Omental fat pad (tissue), 4 donors: Measurements from ENCODE around the gene TMC2. TPM values are rescaled to one million over a fixed set of nuclear protein-coding genes. Genes with fewer than 3 reads are reported as not detected.

Experiments
- ATAC-seq: fragments of 150-250 bp; one replicate; pipeline ENCODE4 v1.9.1; 2016; ENCODE audit warnings: mild to moderate bottlenecking, moderate library complexity; ENCODE audit not compliant: low FRiP score
- DNase-seq: peaks from one replicate; pipeline ENCODE4 v3.0.0-alpha.2; 2019; ENCODE audit warnings: low spot score
- total RNA-seq, 4 donors: library from RNA; depleted of rRNA; stranded (reverse); fragments of >200 nt; gene quantifications; one replicate each; pipeline ENCODE4 v1.1.0, GENCODE V29; 2016
- TF ChIP-seq, protein P1 (sequence below), 3 donors: fragments of 450-650 bp; IDR thresholded peaks; one replicate each; pipeline ENCODE4 v1.5.1; 2016 to 2017; ENCODE audit warnings: antibody characterized with exemption in 3 of 3, mild to moderate bottlenecking in 3 of 3, moderate library complexity in 2 of 3

Gene TMC2
- total RNA-seq, 4 donors from 2014 or later: 0.32 to 0.88 (median 0.53) TPM

DNA sequence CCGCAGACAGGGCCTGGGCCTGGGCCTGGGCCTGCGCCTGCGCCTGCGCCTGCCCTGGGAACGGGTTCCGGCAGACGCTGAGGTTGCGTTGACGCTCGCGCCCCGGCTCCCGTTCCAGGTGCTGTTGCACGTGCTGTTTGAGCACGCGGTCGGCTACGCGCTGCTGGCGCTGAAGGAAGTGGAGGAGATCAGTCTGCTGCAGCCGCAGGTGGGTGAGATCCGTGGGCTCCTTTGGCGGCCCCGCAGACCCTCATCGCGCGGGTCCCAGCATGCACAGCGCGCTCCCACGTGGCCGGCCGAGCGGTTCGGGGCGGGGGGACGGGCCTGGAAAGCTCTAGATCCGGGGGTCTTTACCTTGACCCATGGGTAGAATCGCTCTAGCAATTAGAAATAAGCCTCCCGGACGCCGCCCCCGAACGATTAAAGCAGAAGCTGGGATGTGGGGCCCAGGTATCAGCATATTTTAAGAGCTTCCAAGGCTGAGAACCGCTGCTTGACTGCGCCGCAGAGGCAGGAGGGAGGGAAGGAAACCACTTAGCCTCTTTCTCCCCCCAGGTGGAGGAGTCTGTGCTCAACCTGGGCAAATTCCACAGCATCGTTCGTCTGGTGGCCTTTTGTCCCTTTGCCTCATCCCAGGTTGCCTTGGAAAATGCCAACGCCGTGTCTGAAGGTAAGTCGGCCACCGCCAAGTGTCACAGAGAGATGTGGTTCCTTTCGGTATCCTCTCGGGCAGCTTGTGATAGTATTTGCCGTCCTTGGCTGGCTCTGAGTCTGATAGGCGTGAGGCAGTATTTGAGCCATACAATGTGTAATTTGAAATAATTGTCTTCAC, 116.6 kb downstream of the TMC2 start:
- TF ChIP-seq, protein P1, sequence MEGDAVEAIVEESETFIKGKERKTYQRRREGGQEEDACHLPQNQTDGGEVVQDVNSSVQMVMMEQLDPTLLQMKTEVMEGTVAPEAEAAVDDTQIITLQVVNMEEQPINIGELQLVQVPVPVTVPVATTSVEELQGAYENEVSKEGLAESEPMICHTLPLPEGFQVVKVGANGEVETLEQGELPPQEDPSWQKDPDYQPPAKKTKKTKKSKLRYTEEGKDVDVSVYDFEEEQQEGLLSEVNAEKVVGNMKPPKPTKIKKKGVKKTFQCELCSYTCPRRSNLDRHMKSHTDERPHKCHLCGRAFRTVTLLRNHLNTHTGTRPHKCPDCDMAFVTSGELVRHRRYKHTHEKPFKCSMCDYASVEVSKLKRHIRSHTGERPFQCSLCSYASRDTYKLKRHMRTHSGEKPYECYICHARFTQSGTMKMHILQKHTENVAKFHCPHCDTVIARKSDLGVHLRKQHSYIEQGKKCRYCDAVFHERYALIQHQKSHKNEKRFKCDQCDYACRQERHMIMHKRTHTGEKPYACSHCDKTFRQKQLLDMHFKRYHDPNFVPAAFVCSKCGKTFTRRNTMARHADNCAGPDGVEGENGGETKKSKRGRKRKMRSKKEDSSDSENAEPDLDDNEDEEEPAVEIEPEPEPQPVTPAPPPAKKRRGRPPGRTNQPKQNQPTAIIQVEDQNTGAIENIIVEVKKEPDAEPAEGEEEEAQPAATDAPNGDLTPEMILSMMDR (IDR thresholded peaks at IDR 0.05): no peak
- DNase-seq: no peak
- peak; percentile 59 for ATAC-seq

DNA sequence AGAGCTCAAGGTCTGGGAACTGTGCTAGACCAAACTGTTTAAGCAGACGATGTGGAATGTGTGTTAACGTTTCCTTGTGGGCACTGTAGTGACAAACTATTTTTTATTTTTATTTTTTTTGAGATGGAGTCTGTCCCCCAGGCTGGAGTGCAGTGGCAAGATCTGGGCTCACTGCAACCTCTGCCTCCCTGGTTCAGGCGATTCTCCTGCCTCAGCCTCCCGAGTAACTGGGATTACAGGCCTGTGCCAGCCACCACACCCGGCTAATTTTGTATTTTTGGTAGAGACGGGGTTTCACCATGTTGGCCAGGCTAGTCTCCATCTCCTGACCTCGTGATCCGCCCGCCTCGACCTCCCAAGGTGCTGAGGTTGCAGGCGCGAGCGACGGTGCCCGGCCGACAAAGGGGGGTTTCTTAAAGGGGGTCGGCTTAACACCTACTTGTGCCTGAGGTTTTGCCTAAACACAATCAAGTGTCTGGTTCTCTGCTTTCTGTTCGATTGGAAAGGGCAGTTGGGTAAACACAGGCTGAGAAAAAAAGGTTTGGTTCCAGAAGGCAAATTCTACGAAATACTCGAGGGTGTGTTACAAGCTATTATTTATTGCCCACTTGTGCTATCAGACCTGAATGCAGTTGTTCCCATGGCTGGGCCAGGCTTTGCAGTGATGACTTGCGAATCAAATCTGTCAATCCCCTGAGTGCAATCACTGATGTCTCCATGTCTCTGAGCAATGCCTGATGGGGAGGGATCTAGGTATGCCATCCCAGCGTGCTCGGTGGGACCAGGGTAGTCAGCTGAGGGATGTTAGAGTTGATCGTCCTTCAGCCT, 117.4 kb downstream of the TMC2 start:
- TF ChIP-seq, protein P1 (IDR thresholded peaks at IDR 0.05): no peak
- ATAC-seq (no peak), DNase-seq (no peak)

DNA sequence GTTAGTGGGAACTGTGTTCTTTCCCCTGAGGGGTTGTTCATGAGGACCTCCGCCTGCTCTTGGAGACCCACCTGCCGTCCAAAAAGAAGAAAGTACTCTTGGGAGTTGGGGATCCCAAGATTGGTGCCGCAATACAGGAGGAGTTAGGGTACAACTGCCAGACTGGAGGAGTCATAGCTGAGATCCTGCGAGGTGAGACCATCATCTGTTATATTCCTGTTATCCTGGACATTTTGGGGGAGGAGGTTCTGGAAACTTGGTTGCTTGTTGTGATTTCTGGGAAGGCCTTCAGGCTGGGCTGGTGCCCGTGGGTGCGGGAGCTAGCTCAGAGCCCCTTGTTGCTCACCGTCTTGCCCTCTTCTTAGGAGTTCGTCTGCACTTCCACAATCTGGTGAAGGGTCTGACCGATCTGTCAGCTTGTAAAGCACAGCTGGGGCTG, 118.0 kb downstream of the TMC2 start:
- DNase-seq: no peak
- TF ChIP-seq, protein P1 (IDR thresholded peaks at IDR 0.05): no peak
- ATAC-seq: no peak

DNA sequence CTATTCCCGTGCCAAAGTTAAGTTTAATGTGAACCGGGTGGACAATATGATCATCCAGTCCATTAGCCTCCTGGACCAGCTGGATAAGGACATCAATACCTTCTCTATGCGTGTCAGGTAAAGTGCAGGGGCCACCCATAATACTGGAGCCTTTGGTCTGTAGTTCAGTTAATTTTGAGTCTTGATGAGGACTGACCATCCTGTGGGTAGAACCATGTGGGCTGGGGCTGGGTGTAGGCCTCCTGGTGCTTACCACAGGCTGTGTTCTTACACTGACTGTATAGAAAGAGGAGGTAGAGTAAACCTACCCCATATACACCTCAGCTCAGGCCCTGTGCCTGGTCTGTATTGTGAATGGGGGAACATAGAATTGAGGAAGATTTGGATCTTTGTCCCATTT, 118.5 kb downstream of the TMC2 start:
- DNase-seq (no peak), ATAC-seq (no peak)
- TF ChIP-seq, protein P1 (IDR thresholded peaks at IDR 0.05): no peak

DNA sequence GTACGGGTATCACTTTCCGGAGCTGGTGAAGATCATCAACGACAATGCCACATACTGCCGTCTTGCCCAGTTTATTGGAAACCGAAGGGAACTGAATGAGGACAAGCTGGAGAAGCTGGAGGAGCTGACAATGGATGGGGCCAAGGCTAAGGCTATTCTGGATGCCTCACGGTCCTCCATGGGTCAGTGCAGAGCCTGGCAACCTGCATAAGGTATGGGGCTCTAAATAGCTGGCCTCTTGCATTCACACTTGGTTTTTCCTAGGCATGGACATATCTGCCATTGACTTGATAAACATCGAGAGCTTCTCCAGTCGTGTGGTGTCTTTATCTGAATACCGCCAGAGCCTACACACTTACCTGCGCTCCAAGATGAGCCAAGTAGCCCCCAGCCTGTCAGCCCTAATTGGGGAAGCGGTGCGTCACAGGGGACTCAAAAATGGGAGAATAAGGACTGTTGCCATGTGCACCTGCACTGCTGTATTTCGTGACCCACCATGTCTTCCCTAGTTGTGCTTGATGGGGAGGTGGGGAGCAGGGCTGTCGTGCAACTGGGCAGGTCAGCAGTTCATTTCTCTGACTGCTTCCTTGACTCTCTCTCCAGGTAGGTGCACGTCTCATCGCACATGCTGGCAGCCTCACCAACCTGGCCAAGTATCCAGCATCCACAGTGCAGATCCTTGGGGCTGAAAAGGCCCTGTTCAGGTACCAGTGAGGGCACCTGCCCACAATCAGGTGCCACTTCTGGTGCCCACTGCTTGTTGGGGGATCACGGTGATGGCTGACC, 119.2 kb downstream of the TMC2 start:
- no peak for ATAC-seq
- TF ChIP-seq, protein P1 (IDR thresholded peaks at IDR 0.05): no peak
- no peak for DNase-seq

DNA sequence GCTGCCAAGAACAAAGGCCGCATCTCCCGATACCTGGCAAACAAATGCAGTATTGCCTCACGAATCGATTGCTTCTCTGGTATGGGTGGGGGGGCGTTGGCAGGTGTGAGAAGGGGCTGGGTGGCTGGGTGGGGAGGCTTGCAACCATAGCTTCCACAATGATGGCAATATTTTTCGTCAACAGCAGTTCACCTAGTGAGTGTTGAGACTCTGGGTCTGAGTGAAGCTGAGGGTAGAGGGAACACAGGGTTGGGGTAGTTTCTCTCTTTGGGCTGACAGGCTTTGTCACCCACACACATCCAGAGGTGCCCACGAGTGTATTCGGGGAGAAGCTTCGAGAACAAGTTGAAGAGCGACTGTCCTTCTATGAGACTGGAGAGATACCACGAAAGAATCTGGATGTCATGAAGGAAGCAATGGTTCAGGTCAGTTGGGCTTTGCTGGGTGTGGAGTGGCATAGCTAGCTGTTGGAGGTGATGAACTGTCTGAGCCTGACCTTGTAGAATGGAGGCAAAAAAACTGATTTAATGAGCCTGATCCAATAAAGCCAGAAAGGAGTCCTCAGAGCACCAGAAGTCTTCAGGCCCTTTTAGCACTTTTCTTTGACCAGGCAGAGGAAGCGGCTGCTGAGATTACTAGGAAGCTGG, 120.2 kb downstream of the TMC2 start:
- DNase-seq (no peak), ATAC-seq (no peak)
- TF ChIP-seq, protein P1 (IDR thresholded peaks at IDR 0.05): no peak
